HG03565 (cell line): Measurements from ENCODE around the gene FAM72D.
"Not testable (repeated sequence)": the region's sequence is repeated elsewhere in the genome, so short reads cannot be mapped to it uniquely, and the experiment has no call there.

Source experiments
- ATAC-seq: cut with Tn5 transposase; IDR thresholded peaks from one replicate; pipeline ENCODE4 v1.9.1; 2021; ENCODE audit warnings: mild to moderate bottlenecking, moderate library complexity; ENCODE audit not compliant: unreplicated experiment

The FAM72D gene

GRCh38 chr1:145144264-145144913 lies 48.6 kb downstream of the FAM72D start:
- not testable (repeated sequence) for ATAC-seq

GRCh38 chr1:145146308-145146707 lies 50.5 kb downstream of the FAM72D start:
- ATAC-seq: not testable (repeated sequence)

- not testable (repeated sequence) for ATAC-seq
These were observed 51.4 kb downstream of the FAM72D start for GRCh38 chr1:145147172-145147571.

- ATAC-seq: not testable (repeated sequence)
These were observed 59.6 kb downstream of the FAM72D start for GRCh38 chr1:145155421-145155820.

- not testable (repeated sequence) for ATAC-seq
These were observed 60.1 kb downstream of the FAM72D start for GRCh38 chr1:145155873-145156272.

GRCh38 chr1:145156891-145157610 lies 61.3 kb downstream of the FAM72D start:
- not testable (repeated sequence) for ATAC-seq

- not testable (repeated sequence) for ATAC-seq
These were observed 61.9 kb downstream of the FAM72D start for GRCh38 chr1:145157715-145158114.

GRCh38 chr1:145161046-145161752 lies 65.4 kb downstream of the FAM72D start:
- peak; percentile 54 for ATAC-seq
